GM12873 (cell line): ENCODE measurements around the gene NTN1.

ENCODE experiments used
- CTCF ChIP-seq: IDR thresholded peaks from 2 replicates; pipeline ENCODE4 v1.5.1; 2012; ENCODE audit warnings: low read depth, mild to moderate bottlenecking, moderate library complexity, low read length, control low read depth; ENCODE audit not compliant: insufficient read depth; ENCODE audit errors: missing control alignments

Gene NTN1

GRCh38 chr17:9239246-9239792 lies 218.0 kb downstream of the NTN1 start:
- no peak for TF ChIP-seq CTCF

- TF ChIP-seq CTCF, result no peak
Measured at GRCh38 chr17:9239793-9240658, 218.7 kb downstream of the NTN1 start.

- TF ChIP-seq CTCF, result no peak
Measured at GRCh38 chr17:9240659-9241370, 219.5 kb downstream of the NTN1 start.

GRCh38 chr17:9241371-9241712 lies 220.0 kb downstream of the NTN1 start:
- TF ChIP-seq CTCF, result no peak

- no peak for TF ChIP-seq CTCF
Measured at GRCh38 chr17:9241774-9242496, 220.6 kb downstream of the NTN1 start.

GRCh38 chr17:9242497-9242881 lies 221.2 kb downstream of the NTN1 start:
- TF ChIP-seq CTCF, result no peak

- no peak for TF ChIP-seq CTCF
Measured at GRCh38 chr17:9242983-9243382, 221.7 kb downstream of the NTN1 start.
